K562 (cell line): ENCODE results near the gene UBE2O. TPM values are rescaled to one million over a fixed set of nuclear protein-coding genes. Genes with fewer than 3 reads are reported as not detected.
A peak's percentile ranks its signal among the peaks of the same experiment; 100 is the strongest.

Experiments
- CCAR2 ChIP-seq: fragments of 200-400 bp; formaldehyde crosslinking; IDR thresholded peaks from 2 replicates; pipeline ENCODE4 v1.6.1; 2017; ENCODE audit warnings: mild to moderate bottlenecking, low read depth, low read length
- CHD1 ChIP-seq: fragments of 200-600 bp; sonication (generic); IDR thresholded peaks from one replicate; pipeline ENCODE4 v1.6.1; 2012; ENCODE audit warnings: mild to moderate bottlenecking, moderate library complexity, low read length, inconsistent platforms
- DNMT1 ChIP-seq: fragments of 450-650 bp; IDR thresholded peaks from 2 replicates; pipeline ENCODE4 v1.6.1; 2016; ENCODE audit warnings: antibody characterized with exemption, mild to moderate bottlenecking
- FOXP1 ChIP-seq: sonication (generic); formaldehyde crosslinking; IDR thresholded peaks from 2 replicates; pipeline ENCODE4 v1.8.0; 2022; ENCODE audit warnings: mild to moderate bottlenecking, missing genetic modification reagents
- IRF2 ChIP-seq: sonication (generic); formaldehyde crosslinking; IDR thresholded peaks from 2 replicates; pipeline ENCODE4 v1.8.1; 2022; ENCODE audit warnings: mild to moderate bottlenecking, missing genetic modification reagents
- IRF9 ChIP-seq: fragments of 450-650 bp; IDR thresholded peaks from 2 replicates; pipeline ENCODE4 v1.6.1; 2016; ENCODE audit warnings: missing biosample characterization, missing genetic modification characterization
- LCOR ChIP-seq: sonication (generic); formaldehyde crosslinking; IDR thresholded peaks from 2 replicates; pipeline ENCODE4 v1.8.0; 2022; ENCODE audit warnings: mild to moderate bottlenecking, missing genetic modification reagents
- MEF2A ChIP-seq: IDR thresholded peaks from 2 replicates; pipeline ENCODE4 v1.6.1; 2011; ENCODE audit warnings: low read depth, mild to moderate bottlenecking, low read length, moderate library complexity; ENCODE audit not compliant: control insufficient read depth
- POLR2AphosphoS2 ChIP-seq: IDR thresholded peaks from 2 replicates; pipeline ENCODE4 v1.6.1; 2012; ENCODE audit warnings: low read length, improper control_type of control experiment
- PTBP1 ChIP-seq: fragments of 200-400 bp; formaldehyde crosslinking; IDR thresholded peaks from 2 replicates; pipeline ENCODE4 v1.6.1; 2017; ENCODE audit warnings: low read depth, low read length
- SMARCB1 ChIP-seq: IDR thresholded peaks from 2 replicates; pipeline ENCODE4 v1.6.1; 2011; ENCODE audit warnings: improper control_type of control experiment, low read depth; ENCODE audit not compliant: insufficient read length
- SNRNP70 ChIP-seq: fragments of 200-400 bp; formaldehyde crosslinking; optimal IDR thresholded peaks from 2 replicates; pipeline ENCODE3; 2017; ENCODE audit warnings: low read depth, low read length
- THAP7 ChIP-seq: fragments of 250-450 bp; sonication (Bioruptor Pico); IDR thresholded peaks from 2 replicates; pipeline ENCODE4 v1.5.0; 2021
- XRCC5 ChIP-seq: fragments of 200-400 bp; formaldehyde crosslinking; IDR thresholded peaks from 2 replicates; pipeline ENCODE4 v1.6.1; 2017; ENCODE audit warnings: low read depth, mild to moderate bottlenecking, low read length
- ZBTB1 ChIP-seq: sonication (generic); formaldehyde crosslinking; IDR thresholded peaks from 2 replicates; pipeline ENCODE4 v1.8.1; 2023; ENCODE audit warnings: missing genetic modification reagents, low read depth, mild to moderate bottlenecking, borderline replicate concordance
- ZNF174 ChIP-seq: fragments of 250-450 bp; sonication (Bioruptor Pico); IDR thresholded peaks from 2 replicates; pipeline ENCODE4 v1.4.0; 2020; ENCODE audit warnings: mild to moderate bottlenecking
- ZNF311 ChIP-seq: fragments of 250-450 bp; sonication (Bioruptor Pico); IDR thresholded peaks from 2 replicates; pipeline ENCODE4 v1.4.0; 2020; ENCODE audit warnings: mild to moderate bottlenecking, moderate library complexity
- polyA plus RNA-seq, 8 experiments: library from polyadenylated mRNA; depleted of rRNA in 4 of 8; stranded (reverse) in 5 of 8; unstranded in 3 of 8; fragments of >200 nt; fragmentation: Nextera tagmentation in 2 of 8; fragmentation: Illumina TruSeq in 1 of 8; extraction: Ambion mirVana in 2 of 8; extraction: Trizol in 1 of 8; gene quantifications; 2 replicates each; pipeline versions ENCODE4 v1.2.1 to v1.2.3, GENCODE V29; 2011 to 2014; ENCODE audit warnings: inconsistent platforms in 1 of 8, missing spikeins in 1 of 8
- total RNA-seq, 7 experiments: library from RNA; depleted of rRNA in 6 of 7; stranded (reverse); fragments of >200 nt in 6 of 7; fragmentation: Illumina TruSeq in 2 of 7; extraction: Trizol in 2 of 7; gene quantifications; 2 replicates each; pipeline versions ENCODE4 v1.2.1 to v1.2.3, GENCODE V29; 2011 to 2021; ENCODE audit warnings: low replicate concordance in 1 of 7

Gene UBE2O
- total and polyA plus RNA-seq, 9 of the 15 experiments (the other 6 are each of a cell fraction or from before 2014, with no cell fraction given) = 1.6 to 39.7 (median 13.3) TPM

GRCh38 chr17:76385892-76386786 is 66.8 kb downstream of the UBE2O start (continued):
- TF ChIP-seq THAP7 (CRISPR knock-in tag) (no peak), POLR2AphosphoS2 (no peak), LCOR (CRISPR knock-in tag) (peak; percentile 96), ZNF174 (CRISPR knock-in tag) (no peak), ZBTB1 (peak; percentile 80), DNMT1 (no peak), SMARCB1 (no peak), IRF9 (tag) (no peak), IRF2 (CRISPR knock-in tag) (peak; percentile 76; the same call in 1 of the 2 replicates), CCAR2 (no peak), XRCC5 (peak; percentile 94), SNRNP70 (no peak), ZNF311 (peak; percentile 20; the same call in 1 of the 2 replicates), MEF2A (no peak), CHD1 (no peak), FOXP1 (CRISPR knock-in tag) (peak; percentile 96), PTBP1 (0 out of 2 replicates have a peak, but pooled peaks have one; percentile 49)
